Body of pancreas (tissue), 4 donors: ENCODE data around the gene RAN. TPM values are rescaled to one million over a fixed set of nuclear protein-coding genes. Genes with fewer than 3 reads are reported as not detected.
"Not testable (repeated sequence)": the region's sequence is repeated elsewhere in the genome, so short reads cannot be mapped to it uniquely, and the experiment has no call there.

Experiments used
- ATAC-seq: fragments of 150-250 bp; one replicate; pipeline ENCODE4 v1.9.1; 2016
- DNase-seq, 4 donors: peaks; one replicate each; pipeline ENCODE4 v3.0.0-alpha.2; 2019
- H3K27ac ChIP-seq, 4 donors: fragments of 200-600 bp; sonication (generic); 1 replicate in 3 of 4; 2 replicates in 1 of 4; pipeline versions ENCODE4 v1.5.1 to v1.6.1; 2016 to 2019; ENCODE audit warnings: mild to moderate bottlenecking in 1 of 4, mixed read lengths in 1 of 4, moderate library complexity in 1 of 4
- H3K27me3 ChIP-seq, 2 donors: fragments of 200-600 bp; sonication (generic); one replicate each; pipeline ENCODE4 v1.6.0; 2016; ENCODE audit warnings: mild to moderate bottlenecking in 1 of 2
- H3K36me3 ChIP-seq, 2 donors: fragments of 200-600 bp; sonication (generic); replicated peaks in 1 of 2; 2 replicates each; pipeline ENCODE4 v1.5.1; 2016; ENCODE audit warnings: low read depth in 2 of 2; ENCODE audit not compliant: insufficient read depth in 1 of 2
- H3K4me1 ChIP-seq: fragments of 200-600 bp; sonication (generic); one replicate; pipeline ENCODE4 v1.6.0; 2016
- H3K4me3 ChIP-seq, 2 donors: fragments of 200-600 bp; sonication (generic); 1 replicate in 1 of 2; 2 replicates in 1 of 2; pipeline ENCODE4 v1.5.1; 2016 to 2019
- H3K9me3 ChIP-seq, 3 donors: fragments of 200-600 bp; sonication (generic); 1 replicate in 2 of 3; 2 replicates in 1 of 3; pipeline ENCODE4 v1.5.1; 2016
- CTCF ChIP-seq, 7 experiments: fragments of 450-650 bp in 4 of 7; fragments of 200-600 bp in 3 of 7; sonication (generic) in 3 of 7; IDR thresholded peaks; one replicate each; pipeline ENCODE4 v1.5.1; 2016 to 2019; ENCODE audit warnings: antibody characterized with exemption in 7 of 7
- POLR2A ChIP-seq, 3 donors: fragments of 450-650 bp; IDR thresholded peaks; one replicate each; pipeline ENCODE4 v1.6.1; 2016; ENCODE audit warnings: antibody characterized with exemption in 3 of 3, mild to moderate bottlenecking in 2 of 3
- WGBS, 2 donors: methylation state at CpG; one replicate each; pipeline ENCODE4 v1.1.5; 2017; 5-methylcytosine and 5-hydroxymethylcytosine counted together
- intact Hi-C: fragments of 100-400 bp; cut with DNase I; formaldehyde crosslinking; loops from one replicate; pipeline ENCODE4 v1.15.1; 2023
- total RNA-seq, 2 donors: library from RNA; depleted of rRNA; stranded (reverse); fragments of >200 nt; gene quantifications; one replicate each; pipeline ENCODE4 v1.1.0, GENCODE V29; 2016

RAN gene
- total RNA-seq, 2 donors from 2014 or later: 79.1 to 115 TPM

DNA sequence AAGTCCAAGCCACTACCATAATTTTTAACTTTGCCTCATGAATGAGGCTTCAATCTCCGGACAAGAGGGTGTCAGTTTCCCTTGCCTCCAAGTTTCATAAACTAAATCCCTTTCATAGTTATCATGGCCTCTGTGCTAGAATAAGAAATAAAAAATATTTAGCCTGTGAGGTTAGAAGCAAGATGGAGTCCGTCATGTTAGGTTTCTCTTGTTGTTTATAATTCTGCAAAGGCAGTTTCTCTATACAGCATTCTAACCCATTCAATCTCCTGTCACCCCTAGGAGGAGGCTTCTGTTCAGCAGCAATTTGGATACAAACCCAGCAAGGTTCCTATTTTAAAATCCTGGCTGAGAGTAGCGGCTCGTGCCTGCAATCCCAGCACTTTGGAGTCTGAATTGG lies 15.8 kb upstream of the RAN start:
- WGBS, 2 donors: 87 to 88% methylated on average over 4 of the region's 4 CpGs
- H3K27ac ChIP-seq: no peak overlapping the region
- TF ChIP-seq POLR2A (IDR thresholded peaks at IDR 0.05) (no peak), CTCF (IDR thresholded peaks at IDR 0.05) (no peak)
- H3K27me3 ChIP-seq: no peaks in the 10 kb centered on the region
- H3K4me3 ChIP-seq: no peak overlapping the region
- no peaks in the 10 kb centered on the region for H3K9me3 ChIP-seq
- DNase-seq (no peak), ATAC-seq (no peak)
- H3K36me3 ChIP-seq: no peaks in the 10 kb centered on the region
- intact Hi-C loops: no loop called here
- no peaks in the 10 kb centered on the region for H3K4me1 ChIP-seq

- ATAC-seq: no peak
- Histone ChIP-seq H3K4me3 (no peak overlapping the region), H3K27me3 (no peaks in the 10 kb centered on the region), H3K36me3 (no peaks in the 10 kb centered on the region), H3K9me3 (no peaks in the 10 kb centered on the region), H3K4me1 (no peaks in the 10 kb centered on the region), H3K27ac (no peak overlapping the region)
- WGBS, 2 donors: 73 to 80% methylated on average over 4 of the region's 4 CpGs
- TF ChIP-seq CTCF (IDR thresholded peaks at IDR 0.05): no peak
- TF ChIP-seq POLR2A (IDR thresholded peaks at IDR 0.05): no peak
- intact Hi-C loops: no loop called here
- no peak for DNase-seq
Observed at GRCh38 chr12:130858084-130858483, 13.8 kb upstream of the RAN start.

DNA sequence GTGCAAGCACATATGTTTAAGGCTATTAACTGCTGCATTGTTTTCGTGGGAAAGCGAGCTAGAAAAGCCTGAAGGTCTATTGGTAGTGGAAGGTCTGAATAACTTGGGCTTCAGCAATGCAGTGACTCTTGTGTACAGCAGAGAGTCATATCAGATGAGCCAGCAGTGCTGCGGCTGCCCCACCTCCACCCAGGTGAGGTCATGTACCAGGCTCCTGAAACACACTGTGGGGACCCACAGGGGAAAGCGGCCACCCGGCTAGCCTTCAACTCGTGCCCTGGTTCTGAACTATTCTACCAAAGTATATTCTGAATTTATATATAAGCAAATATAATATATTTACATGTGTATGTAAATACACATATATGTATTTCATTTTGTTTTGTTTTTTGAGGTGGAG lies 12.7 kb upstream of the RAN start:
- DNase-seq: no peak
- H3K27me3 ChIP-seq: no peaks in the 10 kb centered on the region
- H3K9me3 ChIP-seq: no peaks in the 10 kb centered on the region
- H3K27ac ChIP-seq: no peak overlapping the region
- 85 to 95% methylated on average over 6 of the region's 6 CpGs for WGBS, 2 donors
- H3K4me3 ChIP-seq: no peak overlapping the region
- no peaks in the 10 kb centered on the region for H3K4me1 ChIP-seq
- no peaks in the 10 kb centered on the region for H3K36me3 ChIP-seq
- no peak for ATAC-seq
- TF ChIP-seq CTCF (IDR thresholded peaks at IDR 0.05) (no peak), POLR2A (IDR thresholded peaks at IDR 0.05) (no peak)
- intact Hi-C loops: no loop called here

DNA sequence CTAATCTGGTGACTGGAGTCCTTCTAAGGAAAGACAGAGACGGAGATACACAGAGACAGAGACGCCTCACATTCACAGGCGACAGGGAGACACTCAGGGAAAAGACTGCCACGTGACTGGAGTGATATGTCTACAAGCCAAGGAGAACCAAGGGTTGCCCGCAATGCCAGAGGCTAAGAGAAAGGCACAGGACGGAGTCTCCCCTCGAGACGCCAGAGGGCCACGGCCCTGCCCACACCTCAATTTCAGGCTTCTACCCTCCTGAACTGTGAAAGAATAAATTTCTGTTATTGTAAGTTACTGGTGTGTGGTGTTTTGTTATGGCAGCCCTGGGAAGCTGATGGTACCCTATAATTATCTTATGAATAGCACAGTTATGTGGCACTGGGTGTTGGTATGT lies 11.6 kb upstream of the RAN start:
- ATAC-seq (no peak), DNase-seq (no peak)
- no peak overlapping the region for H3K27ac ChIP-seq
- intact Hi-C loops: no loop called here
- H3K4me3 ChIP-seq: no peak overlapping the region
- H3K4me1 ChIP-seq: no peaks in the 10 kb centered on the region
- no peaks in the 10 kb centered on the region for H3K27me3 ChIP-seq
- TF ChIP-seq POLR2A (IDR thresholded peaks at IDR 0.05) (no peak), CTCF (IDR thresholded peaks at IDR 0.05) (no peak)
- H3K36me3 ChIP-seq: no peaks in the 10 kb centered on the region
- WGBS, 2 donors: 83 to 87% methylated on average over 9 of the region's 9 CpGs
- H3K9me3 ChIP-seq: no peaks in the 10 kb centered on the region

DNA sequence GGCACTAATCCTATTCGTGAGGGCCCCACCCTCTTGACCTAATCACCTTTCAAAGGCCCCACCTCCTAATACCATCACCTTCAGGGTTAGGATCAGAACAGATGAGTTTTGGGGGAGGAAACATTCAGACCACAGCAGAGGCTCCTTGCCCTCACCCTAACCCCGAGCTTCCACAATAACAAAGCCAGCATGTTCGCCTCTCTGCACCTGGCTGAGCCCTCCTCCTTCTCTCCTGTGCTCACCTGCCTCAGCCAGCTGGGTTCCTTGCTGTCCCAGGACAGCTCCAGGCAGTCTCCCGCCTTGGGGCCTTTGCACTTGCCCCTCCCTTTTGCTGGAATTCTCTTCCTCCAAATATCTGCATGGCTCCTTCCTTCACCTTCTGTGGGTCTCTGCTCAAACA lies 9.7 kb upstream of the RAN start:
- no peak overlapping the region for H3K27ac ChIP-seq
- H3K36me3 ChIP-seq: no peaks in the 10 kb centered on the region
- H3K9me3 ChIP-seq: no peaks in the 10 kb centered on the region
- DNase-seq (no peak), ATAC-seq (no peak)
- H3K27me3 ChIP-seq: no peaks in the 10 kb centered on the region
- intact Hi-C loops: no loop called here
- H3K4me1 ChIP-seq: no peaks in the 10 kb centered on the region
- 81 to 94% methylated on average over 4 of the region's 4 CpGs for WGBS, 2 donors
- TF ChIP-seq POLR2A (IDR thresholded peaks at IDR 0.05): no peak
- TF ChIP-seq CTCF (IDR thresholded peaks at IDR 0.05): no peak
- H3K4me3 ChIP-seq: no peak overlapping the region

- H3K27me3 ChIP-seq, H3K4me3 ChIP-seq, H3K9me3 ChIP-seq, ATAC-seq, H3K27ac ChIP-seq, H3K4me1 ChIP-seq, intact Hi-C loops, H3K36me3 ChIP-seq, DNase-seq: not testable (repeated sequence)
- 93 to 96% methylated on average over 8 of the region's 8 CpGs for WGBS, 2 donors
Observed at GRCh38 chr12:130862771-130863170, 9.1 kb upstream of the RAN start.
